ENCODE measurements around the gene NT5C3B.
"Not testable (repeated sequence)": the region's sequence is repeated elsewhere in the genome, so short reads cannot be mapped to it uniquely, and the experiment has no call there.

The NT5C3B gene

GRCh38 chr17:41784207-41784744 lies 51.8 kb downstream of the NT5C3B start:
- DNase-seq (ENCODE audit: low read depth) = no peak

- DNase-seq (ENCODE audit: low read depth) = no peak
Observed at GRCh38 chr17:41782142-41782541, 53.9 kb downstream of the NT5C3B start.

GRCh38 chr17:41781404-41782110 lies 54.5 kb downstream of the NT5C3B start:
- no peak for DNase-seq (ENCODE audit: low read depth)

GRCh38 chr17:41779954-41780353 lies 56.1 kb downstream of the NT5C3B start:
- DNase-seq (ENCODE audit: low read depth) = no peak

GRCh38 chr17:41777574-41778188 lies 58.4 kb downstream of the NT5C3B start:
- DNase-seq (ENCODE audit: low read depth) = no peak

- DNase-seq (ENCODE audit: low read depth) = no peak
Observed at GRCh38 chr17:41777157-41777573, 58.9 kb downstream of the NT5C3B start.

- DNase-seq (ENCODE audit: low read depth) = not testable (repeated sequence)
Observed at GRCh38 chr17:41776262-41776900, 59.7 kb downstream of the NT5C3B start.

- no peak for DNase-seq (ENCODE audit: low read depth)
Observed at GRCh38 chr17:41775394-41776226, 60.4 kb downstream of the NT5C3B start.
